RCC 7860 (cell line): ENCODE results near the gene OOEP.
"Not testable (repeated sequence)": the region's sequence is repeated elsewhere in the genome, so short reads cannot be mapped to it uniquely, and the experiment has no call there.

Experiments used
- DNase-seq: peaks from one replicate; pipeline ENCODE4 v3.0.0-alpha.2; 2015; ENCODE audit warnings: low spot score
- FAIRE-seq: peaks from 2 replicates; lab custom pipeline; 2012; peaks lifted over from hg19 to GRCh38; lab: Jason Lieb, UNC

The OOEP gene

DNA sequence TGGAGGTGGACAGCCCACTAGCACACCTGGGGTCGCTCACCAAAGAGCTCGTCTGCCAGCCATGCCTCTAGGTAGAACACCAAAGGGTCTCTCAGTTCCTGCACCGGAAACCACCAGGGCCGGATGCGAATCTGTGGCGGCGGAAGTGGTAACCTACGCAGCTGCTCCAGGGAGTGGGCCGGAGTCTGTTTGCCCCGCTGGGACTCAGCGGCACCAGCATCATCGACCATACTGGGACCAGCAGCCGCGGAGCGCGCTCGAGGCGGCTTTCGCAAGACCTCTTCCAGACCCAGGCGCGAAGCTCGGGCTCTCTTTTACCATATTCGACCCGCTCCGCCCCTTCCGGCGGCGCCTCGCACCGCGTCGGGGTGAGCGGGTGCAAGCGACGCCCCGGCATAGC is at the start of gene OOEP:
Gene OOEP, minus strand, starts transcription at position 335 of the 400 bp plus-strand sequence. Its CDS starts 105 bp downstream, at position 230.
- DNase-seq, result no peak
- FAIRE-seq, result no peak

DNA sequence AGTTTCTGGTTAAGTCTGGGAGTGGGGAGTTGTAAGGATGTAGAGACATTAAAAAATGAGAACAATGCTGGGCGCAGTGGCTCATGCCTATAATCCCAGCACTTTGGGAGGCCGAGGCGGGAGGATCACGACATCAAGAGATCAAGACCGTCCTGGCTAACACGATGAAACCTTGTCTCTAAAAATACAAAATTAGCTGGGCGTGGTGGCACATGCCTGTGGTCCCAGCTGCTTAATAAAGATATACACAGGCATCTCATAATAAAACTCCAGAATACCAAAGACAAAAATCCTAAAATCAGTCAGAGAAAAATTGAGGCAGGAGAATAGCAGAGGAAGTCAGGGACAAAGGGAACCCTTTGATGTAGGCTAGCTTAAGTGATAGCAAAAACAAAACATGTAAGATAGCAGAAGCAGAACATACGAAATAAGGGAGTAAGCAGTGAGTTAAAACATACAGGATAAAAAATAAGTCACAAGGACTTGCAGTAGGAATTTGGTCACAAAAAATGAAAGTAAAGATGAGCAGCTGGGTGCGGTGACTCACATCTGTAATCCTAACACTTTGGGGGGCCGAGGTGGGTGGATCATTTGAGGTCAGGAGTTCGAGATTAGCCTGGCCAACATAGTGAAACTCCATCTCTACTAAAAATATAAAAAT is 48.5 kb upstream of the OOEP start:
- no peak for DNase-seq
- FAIRE-seq, result no peak

DNA sequence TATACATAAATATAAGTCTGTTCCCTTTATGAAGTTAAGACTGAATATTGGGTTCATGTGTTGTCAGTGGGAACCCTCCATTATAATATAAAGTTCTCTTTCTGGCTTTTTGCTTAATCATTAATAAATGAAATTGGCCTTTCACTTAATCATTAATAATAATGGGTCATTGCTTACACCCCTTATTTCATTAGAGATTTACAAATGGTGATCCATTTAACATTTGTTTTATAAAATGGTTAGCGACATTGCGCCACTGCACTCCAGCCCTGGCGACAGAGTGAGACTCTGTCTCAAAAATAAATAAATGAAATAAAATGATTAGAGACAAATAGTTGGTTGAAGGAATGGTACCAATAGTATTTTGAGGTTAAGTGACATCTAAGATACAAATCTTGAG is 43.4 kb upstream of the OOEP start:
- DNase-seq (no peak), FAIRE-seq (no peak)

- no peak for FAIRE-seq
- DNase-seq, result no peak
These were observed 39.7 kb upstream of the OOEP start for GRCh38 chr6:73409395-73409794.

DNA sequence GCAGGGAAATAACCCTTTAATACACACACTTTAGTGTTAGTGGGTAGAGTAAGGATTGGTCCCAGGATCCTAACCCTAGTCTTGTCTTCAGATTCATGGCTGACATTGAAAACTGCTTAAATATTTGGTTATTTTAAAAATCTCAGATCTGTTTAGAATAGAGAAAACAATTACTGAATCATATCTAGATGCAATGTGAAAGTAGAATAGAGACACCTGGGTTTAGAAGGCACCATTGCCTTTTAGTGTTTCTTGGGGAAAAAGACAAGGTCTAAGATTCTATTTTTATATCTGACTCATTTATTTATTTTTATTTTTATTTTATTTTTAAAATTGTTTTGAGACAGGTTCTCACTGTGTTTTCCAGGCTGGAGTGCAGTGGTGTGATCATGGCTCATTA is 31.0 kb upstream of the OOEP start:
- no peak for DNase-seq
- FAIRE-seq, result no peak

DNA sequence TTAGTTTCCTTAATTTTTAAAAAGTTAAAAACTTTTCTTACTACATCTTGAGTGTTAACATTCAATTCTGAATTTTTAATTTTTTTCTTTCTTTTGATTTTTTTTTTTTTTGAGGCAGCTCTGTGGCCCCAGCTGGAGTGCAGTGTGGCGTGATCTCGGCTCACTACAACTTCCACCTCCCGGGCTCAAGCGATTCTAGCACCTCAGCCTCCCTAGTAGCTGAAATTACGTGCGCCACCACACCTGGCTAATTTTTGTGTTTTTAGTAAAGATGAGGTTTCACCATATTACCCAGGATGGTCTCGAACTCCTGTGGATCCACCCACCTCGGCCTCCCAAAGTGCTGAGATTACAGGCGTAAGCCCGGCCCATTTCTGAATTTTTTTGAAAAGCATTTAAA is 26.2 kb upstream of the OOEP start:
- FAIRE-seq (no peak), DNase-seq (no peak)

GRCh38 chr6:73394577-73395354 is 25.1 kb upstream of the OOEP start, which contains the start of gene DDX43:
Gene DDX43 (plus strand): TSS chr6:73394828. CDS start chr6:73394906, 78 bp downstream.
- FAIRE-seq (no peak), DNase-seq (no peak)

- no peak for FAIRE-seq
- DNase-seq, result no peak
These were observed 23.6 kb upstream of the OOEP start for GRCh38 chr6:73393278-73393677.

DNA sequence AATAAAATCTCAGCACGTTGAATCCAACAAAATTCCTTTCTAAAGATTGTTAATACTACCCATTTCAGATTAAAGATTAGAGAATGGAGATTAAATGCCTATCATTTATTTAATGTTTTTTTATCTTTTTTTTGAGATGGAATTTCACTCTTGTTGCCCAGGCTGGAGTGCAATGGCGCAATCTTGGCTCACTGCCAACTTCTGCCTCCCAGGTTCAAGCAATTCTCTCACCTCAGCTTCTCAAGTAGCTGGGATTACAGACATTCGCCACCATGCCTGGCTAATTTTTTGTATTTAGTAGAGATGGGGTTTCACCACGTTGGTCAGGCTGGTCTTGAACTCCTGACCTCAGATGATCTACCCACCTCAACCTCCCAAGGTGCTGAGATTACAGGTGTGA is 22.5 kb upstream of the OOEP start:
- DNase-seq, FAIRE-seq: not testable (repeated sequence)

DNA sequence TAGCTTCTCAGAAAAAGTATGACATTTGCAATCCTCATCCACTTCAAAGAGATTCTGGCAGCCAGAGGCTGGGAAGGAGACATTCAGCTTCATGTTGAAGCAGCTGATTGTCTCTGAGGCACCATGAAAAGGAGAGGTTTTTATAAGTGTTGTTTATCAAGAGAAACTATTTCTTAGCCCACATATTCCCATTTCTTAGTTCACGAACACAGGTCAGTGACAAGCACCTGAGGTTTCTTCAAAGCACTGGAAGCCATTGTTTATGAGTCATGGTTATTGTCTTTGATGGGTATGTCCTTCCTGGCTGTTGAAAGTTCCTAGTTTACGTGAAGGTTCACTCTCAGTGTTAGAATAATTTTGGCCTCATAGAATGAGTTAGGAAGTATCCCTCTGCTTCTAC is 22.0 kb upstream of the OOEP start:
- DNase-seq (no peak), FAIRE-seq (no peak)

GRCh38 chr6:73389854-73390253 is 20.2 kb upstream of the OOEP start:
- FAIRE-seq (no peak), DNase-seq (no peak)

GRCh38 chr6:73388800-73389512 is 19.3 kb upstream of the OOEP start:
- DNase-seq (peak; percentile 39), FAIRE-seq (no peak)

DNA sequence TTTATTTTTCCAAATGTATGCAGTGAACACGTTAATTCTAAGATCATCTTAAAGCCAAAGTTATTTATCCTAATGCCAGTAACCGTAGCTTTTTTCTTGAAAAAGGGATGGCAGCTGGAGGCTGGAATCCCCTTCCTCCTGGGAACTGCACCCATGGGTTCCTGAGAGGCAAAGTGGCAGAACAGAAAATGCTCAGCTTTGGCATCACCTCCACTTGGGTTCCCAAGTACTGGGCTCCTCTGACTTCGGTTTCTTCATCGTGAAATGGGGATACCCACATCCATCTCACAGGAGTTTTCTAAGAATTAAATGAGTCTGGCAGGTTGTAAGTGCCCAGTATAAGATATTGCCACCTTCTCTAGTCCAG is 18.7 kb upstream of the OOEP start:
- FAIRE-seq (no peak), DNase-seq (no peak)

DNA sequence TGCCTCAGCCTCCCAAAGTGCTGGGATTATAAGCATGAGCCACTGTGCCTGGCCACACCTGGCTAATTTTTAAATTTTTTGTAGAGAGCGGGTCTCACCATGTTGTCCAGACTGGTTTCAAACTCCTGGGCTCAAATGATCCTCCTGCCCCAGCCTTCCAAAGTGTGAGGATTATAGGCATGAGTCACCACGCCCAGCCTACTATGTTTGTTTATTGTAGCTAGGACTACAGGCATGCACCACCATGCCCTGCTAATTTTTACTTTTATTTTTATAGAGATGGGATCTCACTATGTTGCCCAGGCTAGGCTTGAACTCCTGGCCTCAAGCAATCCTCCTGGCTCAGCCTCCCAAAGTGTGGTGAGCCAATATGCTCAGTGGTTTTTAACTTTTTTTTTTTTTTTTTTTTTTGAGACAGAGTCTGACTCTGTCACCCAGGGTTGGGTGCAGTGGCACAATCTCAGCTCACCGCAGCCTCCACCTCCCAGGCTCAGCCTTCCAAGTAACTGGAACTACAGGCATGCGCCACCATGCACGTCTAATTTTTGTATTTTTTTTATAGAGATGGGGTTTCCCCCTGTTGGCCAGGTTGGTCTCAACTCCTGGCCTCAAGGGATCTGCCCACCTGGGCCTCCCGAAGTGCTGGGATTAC is 12.9 kb upstream of the OOEP start:
- FAIRE-seq (no peak), DNase-seq (no peak)

GRCh38 chr6:73381531-73381930 is 11.8 kb upstream of the OOEP start:
- FAIRE-seq, DNase-seq: not testable (repeated sequence)

GRCh38 chr6:73377225-73377624 is 7.5 kb upstream of the OOEP start:
- FAIRE-seq (no peak), DNase-seq (no peak)

DNA sequence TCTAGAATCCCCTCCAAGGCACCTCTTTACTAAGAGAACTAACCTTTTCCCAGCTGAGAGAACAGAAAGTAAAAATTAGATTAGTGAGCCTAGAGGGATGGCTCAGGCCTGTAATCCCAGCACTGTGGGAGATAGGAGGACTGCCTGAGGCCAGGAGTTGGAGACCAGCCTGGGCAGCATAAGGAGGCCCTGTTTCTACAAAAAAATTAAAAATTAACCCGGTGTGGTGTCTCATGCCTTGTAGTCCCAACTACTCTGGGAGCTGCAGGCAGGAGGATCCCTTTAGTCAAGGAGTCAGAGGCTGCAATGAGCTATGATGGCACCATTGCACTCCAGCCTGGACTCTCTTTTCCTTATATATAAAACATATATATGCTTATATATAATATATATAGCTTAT is 5.5 kb upstream of the OOEP start:
- DNase-seq, result no peak
- no peak for FAIRE-seq

- no peak for FAIRE-seq
- no peak for DNase-seq
These were observed 2.8 kb upstream of the OOEP start for GRCh38 chr6:73372516-73372915.

- DNase-seq (no peak), FAIRE-seq (no peak)
These were observed 2.3 kb upstream of the OOEP start for GRCh38 chr6:73371984-73372383.

DNA sequence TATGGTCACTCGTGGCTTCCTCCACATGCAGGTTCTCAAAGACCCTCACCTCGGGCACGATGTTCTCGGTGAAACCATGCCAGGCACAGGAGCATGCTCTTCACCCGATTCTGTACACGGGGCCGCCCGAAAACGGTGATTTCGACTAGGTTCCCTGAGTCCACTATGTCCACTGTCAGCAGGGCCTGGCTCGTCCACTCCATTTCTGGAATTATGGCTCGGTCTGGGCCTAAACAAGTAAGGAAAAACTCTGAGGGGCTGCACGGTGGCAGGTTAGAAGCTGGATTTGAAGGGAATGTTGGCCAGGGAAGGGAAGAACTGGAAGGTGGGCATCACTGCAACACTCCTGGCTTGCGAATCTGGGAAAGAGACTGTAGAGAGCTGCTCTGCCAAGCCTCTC is 540 bp downstream of the OOEP start:
- FAIRE-seq (no peak), DNase-seq (no peak)

GRCh38 chr6:73368675-73369074 is 1.0 kb downstream of the OOEP start:
- FAIRE-seq (no peak), DNase-seq (no peak)
